Measurements from ENCODE around the gene LPP. TPM values are rescaled to one million over a fixed set of nuclear protein-coding genes. Genes with fewer than 3 reads are reported as not detected.

Gene LPP
- total RNA-seq, 1 donor from 2014 or later: 132 TPM

DNA sequence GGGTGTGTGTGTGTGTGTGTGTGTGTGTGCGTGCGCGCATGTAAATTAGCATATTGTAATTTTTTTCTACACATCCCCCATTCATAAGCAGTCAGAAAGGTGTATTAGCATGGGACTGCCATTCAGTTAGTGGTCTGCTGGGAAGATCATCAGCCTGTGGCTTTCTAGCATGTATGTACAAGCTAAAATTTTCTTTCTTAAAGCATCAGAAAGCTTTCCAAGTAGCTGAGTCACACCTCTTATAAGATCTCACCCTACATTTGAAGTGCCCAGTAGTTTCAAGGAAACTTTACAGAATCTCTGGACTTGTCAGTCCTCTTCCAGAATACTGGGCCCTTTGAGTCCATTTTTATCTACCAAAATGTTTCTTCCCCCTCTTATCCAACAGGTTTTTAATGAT, 606.5 kb downstream of the LPP start:
- Mint-ChIP-seq H3K36me3 (peaks cover 7% of the 10 kb centered on the region), H3K27me3 (ENCODE audit: low read depth) (no peaks in the 10 kb centered on the region), H3K27ac (no peak overlapping the region), H3K9me3 (no peaks in the 10 kb centered on the region), H3K4me3 (no peak overlapping the region), H3K4me1 (peaks cover 3% of the 10 kb centered on the region)
- no peak for DNase-seq (ENCODE audit: low spot score in 2 of 2, unreplicated experiment in 2 of 2)
- TF ChIP-seq, protein P1, sequence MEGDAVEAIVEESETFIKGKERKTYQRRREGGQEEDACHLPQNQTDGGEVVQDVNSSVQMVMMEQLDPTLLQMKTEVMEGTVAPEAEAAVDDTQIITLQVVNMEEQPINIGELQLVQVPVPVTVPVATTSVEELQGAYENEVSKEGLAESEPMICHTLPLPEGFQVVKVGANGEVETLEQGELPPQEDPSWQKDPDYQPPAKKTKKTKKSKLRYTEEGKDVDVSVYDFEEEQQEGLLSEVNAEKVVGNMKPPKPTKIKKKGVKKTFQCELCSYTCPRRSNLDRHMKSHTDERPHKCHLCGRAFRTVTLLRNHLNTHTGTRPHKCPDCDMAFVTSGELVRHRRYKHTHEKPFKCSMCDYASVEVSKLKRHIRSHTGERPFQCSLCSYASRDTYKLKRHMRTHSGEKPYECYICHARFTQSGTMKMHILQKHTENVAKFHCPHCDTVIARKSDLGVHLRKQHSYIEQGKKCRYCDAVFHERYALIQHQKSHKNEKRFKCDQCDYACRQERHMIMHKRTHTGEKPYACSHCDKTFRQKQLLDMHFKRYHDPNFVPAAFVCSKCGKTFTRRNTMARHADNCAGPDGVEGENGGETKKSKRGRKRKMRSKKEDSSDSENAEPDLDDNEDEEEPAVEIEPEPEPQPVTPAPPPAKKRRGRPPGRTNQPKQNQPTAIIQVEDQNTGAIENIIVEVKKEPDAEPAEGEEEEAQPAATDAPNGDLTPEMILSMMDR (IDR thresholded peaks at IDR 0.05; ENCODE audit: unreplicated experiment): no peak

DNA sequence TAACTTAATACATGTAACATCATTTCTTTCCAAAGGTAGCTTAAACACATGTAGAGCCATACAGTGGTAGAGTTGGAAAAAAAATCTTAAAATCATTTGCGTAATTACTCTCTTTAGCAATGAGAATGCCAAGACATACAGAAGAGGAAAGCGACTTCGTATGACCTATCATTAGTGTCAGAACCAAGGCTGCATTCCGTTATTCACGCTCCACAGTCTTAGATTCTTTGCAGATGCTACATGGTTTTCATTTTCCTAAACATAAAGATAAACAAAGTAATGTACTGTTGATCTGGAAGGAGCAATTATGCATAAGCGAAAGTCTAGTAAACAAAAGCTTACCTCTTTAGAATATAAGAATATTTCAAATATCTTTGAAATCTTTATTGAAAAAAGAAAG, 607.5 kb downstream of the LPP start:
- H3K9me3 Mint-ChIP-seq: no peaks in the 10 kb centered on the region
- H3K4me3 Mint-ChIP-seq: no peak overlapping the region
- H3K4me1 Mint-ChIP-seq: peaks cover 3% of the 10 kb centered on the region
- H3K27ac Mint-ChIP-seq: no peak overlapping the region
- TF ChIP-seq, protein P1 (IDR thresholded peaks at IDR 0.05; ENCODE audit: unreplicated experiment): no peak
- no peak for DNase-seq (ENCODE audit: low spot score in 2 of 2, unreplicated experiment in 2 of 2)
- H3K36me3 Mint-ChIP-seq: peaks cover 7% of the 10 kb centered on the region
- H3K27me3 Mint-ChIP-seq (ENCODE audit: low read depth): no peaks in the 10 kb centered on the region

DNA sequence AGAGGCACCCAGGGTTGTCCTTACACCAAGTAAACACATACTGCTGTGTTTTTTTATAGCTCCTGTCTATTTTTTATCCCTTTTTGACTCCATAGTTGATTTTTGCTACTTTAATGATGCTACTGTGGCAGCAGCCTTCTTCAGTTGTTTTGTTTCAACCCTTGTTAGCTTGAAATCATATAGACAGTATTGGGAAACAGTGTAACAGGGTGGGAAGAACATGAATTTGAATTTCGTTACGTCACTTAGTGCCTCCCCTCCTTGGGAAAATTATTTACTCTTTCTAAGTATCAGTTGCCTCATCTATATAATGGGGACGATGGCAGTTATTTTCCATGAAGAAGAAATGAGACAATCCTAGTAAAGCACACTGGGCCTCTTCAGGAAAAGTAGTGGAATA, 608.0 kb downstream of the LPP start:
- Mint-ChIP-seq H3K36me3 (peaks cover 7% of the 10 kb centered on the region), H3K4me3 (no peak overlapping the region), H3K27me3 (ENCODE audit: low read depth) (no peaks in the 10 kb centered on the region), H3K9me3 (no peaks in the 10 kb centered on the region), H3K27ac (no peak overlapping the region), H3K4me1 (peaks cover 3% of the 10 kb centered on the region)
- no peak for DNase-seq (ENCODE audit: low spot score in 2 of 2, unreplicated experiment in 2 of 2)
- TF ChIP-seq, protein P1 (IDR thresholded peaks at IDR 0.05; ENCODE audit: unreplicated experiment): no peak

DNA sequence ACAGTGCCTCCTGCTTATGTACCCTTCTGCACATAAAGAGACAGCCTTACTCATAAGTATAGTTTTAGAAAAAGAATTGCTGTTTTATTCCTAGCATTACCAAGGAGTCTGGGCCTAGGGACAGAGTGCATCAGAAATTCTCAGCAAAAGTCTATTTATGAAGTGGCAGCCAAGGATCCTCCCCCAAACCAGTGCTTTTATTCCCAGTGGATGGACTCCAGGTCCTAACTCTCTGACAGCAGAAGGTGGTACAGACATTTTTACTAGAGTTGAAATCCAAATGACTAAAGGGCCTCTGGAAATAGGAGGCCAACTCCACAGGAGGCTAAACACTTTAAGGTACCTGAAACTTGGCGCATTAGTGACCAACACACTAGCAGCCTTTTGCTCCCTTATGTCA, 610.7 kb downstream of the LPP start:
- Mint-ChIP-seq H3K9me3 (no peaks in the 10 kb centered on the region), H3K27ac (no peak overlapping the region), H3K4me1 (peaks cover 12% of the 10 kb centered on the region), H3K36me3 (peaks cover 7% of the 10 kb centered on the region), H3K4me3 (no peak overlapping the region), H3K27me3 (ENCODE audit: low read depth) (no peaks in the 10 kb centered on the region)
- TF ChIP-seq, protein P1 (IDR thresholded peaks at IDR 0.05; ENCODE audit: unreplicated experiment): no peak
- DNase-seq (ENCODE audit: low spot score in 2 of 2, unreplicated experiment in 2 of 2): no peak

DNA sequence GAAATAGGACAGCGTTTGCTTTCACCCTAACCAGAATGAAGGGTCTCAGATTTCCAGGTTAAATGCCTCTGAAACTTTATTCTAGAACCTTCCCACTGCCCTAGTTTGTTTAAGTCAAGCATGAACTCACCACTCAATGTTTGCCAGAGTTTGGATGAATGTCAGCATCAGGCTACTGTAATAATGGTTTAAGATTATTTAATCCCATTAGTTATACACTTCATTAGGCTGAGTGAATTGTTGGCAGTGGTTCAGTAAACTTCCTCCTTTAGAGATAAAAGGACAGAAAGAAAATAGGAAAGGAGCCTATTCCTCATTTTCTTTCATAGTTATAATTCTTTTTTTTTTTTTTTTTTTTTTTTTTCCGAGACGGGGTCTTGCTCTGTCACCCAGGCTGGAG, 615.9 kb downstream of the LPP start:
- TF ChIP-seq, protein P1 (IDR thresholded peaks at IDR 0.05; ENCODE audit: unreplicated experiment): no peak
- no peak for DNase-seq (ENCODE audit: low spot score in 2 of 2, unreplicated experiment in 2 of 2)
- no peak overlapping the region for H3K4me3 Mint-ChIP-seq
- H3K27me3 Mint-ChIP-seq (ENCODE audit: low read depth): no peaks in the 10 kb centered on the region
- H3K36me3 Mint-ChIP-seq: no peaks in the 10 kb centered on the region
- H3K9me3 Mint-ChIP-seq: no peaks in the 10 kb centered on the region
- peaks cover 20% of the 10 kb centered on the region for H3K4me1 Mint-ChIP-seq
- H3K27ac Mint-ChIP-seq: no peak overlapping the region

DNA sequence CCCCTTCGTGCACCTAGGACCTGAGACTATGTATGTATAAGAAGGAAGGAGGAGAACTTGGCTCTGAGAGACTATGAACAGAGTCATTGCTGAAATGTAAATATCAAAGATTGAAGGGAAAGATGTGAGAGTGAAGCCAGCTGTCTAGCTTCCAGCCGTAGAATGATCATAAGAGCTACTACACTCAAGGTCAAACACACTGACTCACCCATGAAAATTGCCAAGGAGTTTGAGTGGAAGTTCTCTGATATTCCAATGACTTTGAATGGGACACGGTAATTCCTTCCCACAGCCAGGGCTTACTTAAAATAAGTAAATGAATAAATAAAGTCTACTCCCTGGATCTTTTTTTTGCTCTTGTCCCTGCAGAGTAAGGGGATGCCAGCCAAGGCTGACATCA, 618.9 kb downstream of the LPP start:
- no peak for DNase-seq (ENCODE audit: low spot score in 2 of 2, unreplicated experiment in 2 of 2)
- H3K4me3 Mint-ChIP-seq: no peak overlapping the region
- H3K27ac Mint-ChIP-seq: no peak overlapping the region

More for the DNA sequence above, 618.9 kb downstream of the LPP start:
- Mint-ChIP-seq H3K4me1 (peaks cover 19% of the 10 kb centered on the region), H3K27me3 (ENCODE audit: low read depth) (no peaks in the 10 kb centered on the region), H3K9me3 (no peaks in the 10 kb centered on the region), H3K36me3 (no peaks in the 10 kb centered on the region)
- TF ChIP-seq, protein P1 (IDR thresholded peaks at IDR 0.05; ENCODE audit: unreplicated experiment): no peak

Data from mesothelial cell of epicardium (in vitro differentiated cells).